NCI-H446 treated with DMSO at 0.1 percent for 48 hours (cell line): ENCODE measurements around the gene MCHR1.
"Not testable (repeated sequence)": the region's sequence is repeated elsewhere in the genome, so short reads cannot be mapped to it uniquely, and the experiment has no call there.

Source experiments
- DNase-seq: peaks from one replicate; lab custom pipeline; 2025; lab: John Stamatoyannopoulos, UW

MCHR1 gene

GRCh38 chr22:40679249-40679963, at the start of gene MCHR1:
Gene MCHR1 (plus strand): TSS chr22:40679484. CDS start chr22:40679653, 169 bp downstream.
- DNase-seq = no peak

GRCh38 chr22:40631925-40632324, 47.4 kb upstream of the MCHR1 start:
- DNase-seq = peak; percentile 15

- no peak for DNase-seq
Observed at GRCh38 chr22:40633036-40633435, 46.2 kb upstream of the MCHR1 start.

DNA sequence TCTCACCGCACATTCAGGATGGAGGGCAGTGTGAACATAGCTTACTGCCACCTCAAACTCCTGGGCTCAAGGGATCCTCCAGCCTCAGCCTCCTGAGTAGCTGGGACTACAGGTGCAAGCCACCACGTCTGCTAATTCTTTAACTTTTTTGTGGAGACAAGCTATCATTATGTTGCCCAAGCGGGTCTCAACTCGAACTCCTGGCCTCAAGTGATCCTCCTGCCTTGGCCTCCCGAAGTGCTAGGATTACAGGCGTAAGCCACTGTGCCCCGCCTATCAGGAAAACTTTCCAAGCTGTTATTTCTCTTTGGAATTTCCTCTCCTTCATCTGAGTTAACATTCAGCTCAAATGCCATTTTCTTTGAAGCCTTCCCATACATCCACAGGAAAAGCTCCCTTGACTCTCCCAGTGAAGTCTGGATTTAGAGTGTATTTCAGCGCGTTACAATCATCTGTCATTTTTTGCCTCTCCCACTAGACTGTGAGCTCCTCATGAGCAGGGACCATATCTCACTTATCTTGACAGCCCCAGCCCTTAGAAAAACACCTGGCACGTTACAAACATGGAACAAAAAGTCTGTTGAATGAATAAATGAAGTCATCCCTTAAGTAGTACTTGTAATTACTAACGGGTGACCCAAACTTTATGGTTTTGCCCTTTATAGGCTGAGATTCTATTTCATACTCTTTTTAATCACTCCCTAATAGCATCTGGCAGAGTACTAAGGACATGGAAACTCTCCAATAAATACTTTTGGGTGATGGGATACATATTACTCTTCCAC, 45.0 kb upstream of the MCHR1 start:
- no peak for DNase-seq

DNA sequence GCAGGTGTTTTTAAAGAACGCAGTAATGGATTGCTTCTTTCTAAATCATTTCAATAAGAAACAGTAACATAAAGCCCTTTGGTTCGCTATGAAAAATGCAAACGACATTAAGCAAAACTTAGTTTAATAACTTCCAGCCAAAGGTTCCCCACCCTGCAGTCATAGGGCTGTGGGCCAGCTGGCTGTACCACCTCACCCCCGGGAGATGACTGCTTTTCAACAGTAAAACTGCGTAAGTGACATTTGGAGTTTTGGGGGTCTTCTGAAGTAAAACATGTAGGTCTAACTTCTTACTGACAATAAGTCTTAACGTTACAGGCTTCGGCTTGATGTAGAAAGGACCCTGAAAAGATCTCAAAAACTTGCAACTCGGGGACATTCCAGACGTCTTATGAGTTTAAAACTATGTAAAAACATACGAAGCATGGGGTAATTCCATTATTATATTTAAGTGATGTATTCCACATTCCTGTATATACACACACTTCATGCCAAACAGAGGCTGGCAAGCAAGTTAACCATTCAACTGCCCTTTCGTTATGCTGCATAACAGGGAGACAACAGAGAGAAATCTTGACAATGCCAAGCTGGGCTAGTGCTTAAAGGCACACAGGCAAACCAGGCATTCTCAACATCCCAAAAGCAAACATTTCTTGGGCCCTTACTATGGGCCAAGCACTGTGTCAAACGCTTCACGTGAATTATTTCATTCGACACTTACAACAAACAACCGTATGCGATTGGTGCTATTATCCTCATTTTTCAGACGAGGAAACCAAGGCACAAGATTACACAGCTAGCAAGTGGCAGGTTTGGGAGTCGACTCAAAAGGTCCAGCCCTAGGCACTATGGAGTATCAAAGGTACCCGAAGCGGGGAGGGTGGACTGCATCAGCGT, 44.0 kb upstream of the MCHR1 start:
- no peak for DNase-seq

- DNase-seq = no peak
Observed at GRCh38 chr22:40635940-40636379, 43.3 kb upstream of the MCHR1 start.

DNA sequence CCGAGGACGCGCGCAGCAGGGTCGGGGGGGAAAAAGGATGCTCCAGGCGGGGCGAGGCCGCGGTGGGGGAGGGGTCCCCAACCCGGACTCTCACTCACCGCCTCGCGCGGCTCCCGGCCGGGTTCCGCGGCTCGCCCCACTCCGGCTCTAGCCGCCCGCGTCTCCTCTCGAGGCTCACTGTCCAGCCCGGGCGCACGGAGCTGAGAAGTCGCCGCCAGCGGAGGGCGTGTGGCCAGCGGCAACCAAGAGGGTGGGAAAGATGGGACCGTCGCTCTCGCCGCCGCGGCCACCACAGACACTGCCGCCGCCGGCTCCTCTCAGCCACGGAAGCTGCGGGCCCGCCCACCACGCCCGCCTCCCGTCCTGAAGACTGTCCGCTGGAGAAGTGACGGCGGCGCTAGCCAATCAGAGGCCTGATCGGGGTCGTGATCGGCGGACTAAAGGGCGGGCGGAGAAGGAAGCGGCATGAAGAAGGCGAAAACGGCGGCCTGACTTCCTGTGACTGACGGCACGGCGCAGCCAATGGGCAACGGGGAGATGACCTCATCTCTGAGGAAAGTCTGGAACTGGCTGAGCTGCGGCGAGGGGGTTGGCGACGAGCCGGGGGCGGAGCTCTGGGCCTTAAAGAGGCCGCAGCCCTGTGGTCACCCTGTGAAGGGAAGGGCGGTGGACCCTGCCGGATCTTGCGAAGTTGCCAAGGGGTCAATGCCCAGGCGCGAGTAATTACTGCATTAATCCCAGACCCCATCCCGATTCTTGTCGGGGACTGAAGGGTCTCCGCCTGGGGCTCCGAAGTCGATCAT, 42.7 kb upstream of the MCHR1 start, which contains the start of gene MRTFA:
Gene MRTFA (minus strand): TSS at position 340 of the 803 bp plus-strand sequence.
- DNase-seq = peak; percentile 98

- no peak for DNase-seq
Observed at GRCh38 chr22:40637183-40638150, 41.8 kb upstream of the MCHR1 start.

DNA sequence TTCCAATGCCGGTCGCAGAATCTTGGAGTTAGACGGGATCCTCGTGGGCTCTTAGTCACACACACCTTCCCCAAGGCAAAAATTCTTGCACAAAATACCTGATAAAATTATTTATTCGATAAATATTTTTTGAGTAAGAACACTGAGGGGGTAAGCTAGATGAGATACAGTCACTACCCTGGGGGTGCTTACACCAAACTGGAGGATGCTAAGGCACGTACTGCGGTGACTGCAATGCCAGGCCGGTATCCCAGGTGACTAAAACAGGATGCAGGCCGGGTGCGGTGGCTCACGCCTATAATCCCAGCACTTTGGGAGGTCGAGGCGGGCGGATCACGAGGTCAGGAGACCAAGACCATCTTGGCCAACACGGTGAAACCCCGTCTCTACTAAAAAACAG, 41.0 kb upstream of the MCHR1 start:
- DNase-seq = no peak

DNA sequence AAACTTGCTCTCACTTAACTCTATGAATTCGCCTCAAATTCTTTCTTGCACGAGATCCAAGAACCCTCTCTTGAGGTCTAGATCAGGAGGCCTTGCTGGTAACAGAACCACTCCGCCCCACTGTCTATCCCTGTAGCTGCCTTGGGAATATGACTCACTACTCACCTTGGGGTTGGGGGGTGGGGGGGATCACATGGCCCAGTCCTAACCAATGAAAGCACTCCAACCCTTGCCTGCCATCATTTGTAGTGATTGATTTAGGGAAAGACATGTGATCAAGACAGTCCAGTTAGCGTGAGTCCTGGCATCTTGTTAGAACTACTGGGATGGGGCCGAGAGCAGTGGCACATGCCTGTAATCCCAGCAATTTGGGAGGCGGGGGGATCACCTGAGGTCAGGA, 38.0 kb upstream of the MCHR1 start:
- no peak for DNase-seq

DNA sequence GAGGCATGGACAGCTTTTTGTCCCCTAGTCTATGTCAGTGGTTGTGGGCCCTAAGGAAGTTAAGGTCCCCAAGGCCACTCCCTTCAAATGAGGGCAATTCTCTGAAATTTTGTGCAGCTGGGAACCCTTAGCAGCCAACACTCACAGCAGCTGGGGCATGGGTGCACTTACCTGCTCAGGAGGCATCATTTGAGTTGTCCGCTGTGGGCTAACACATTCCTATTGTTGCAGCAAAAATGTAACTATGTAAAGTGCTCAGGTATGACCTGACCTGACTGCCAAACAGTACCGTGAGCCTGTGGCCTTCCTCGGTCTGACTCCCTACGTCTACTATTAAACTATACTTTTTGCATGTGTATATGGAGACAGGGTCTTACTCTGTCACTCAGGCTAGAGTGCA, 37.0 kb upstream of the MCHR1 start:
- no peak for DNase-seq

- no peak for DNase-seq
Observed at GRCh38 chr22:40645579-40646197, 33.6 kb upstream of the MCHR1 start.

DNA sequence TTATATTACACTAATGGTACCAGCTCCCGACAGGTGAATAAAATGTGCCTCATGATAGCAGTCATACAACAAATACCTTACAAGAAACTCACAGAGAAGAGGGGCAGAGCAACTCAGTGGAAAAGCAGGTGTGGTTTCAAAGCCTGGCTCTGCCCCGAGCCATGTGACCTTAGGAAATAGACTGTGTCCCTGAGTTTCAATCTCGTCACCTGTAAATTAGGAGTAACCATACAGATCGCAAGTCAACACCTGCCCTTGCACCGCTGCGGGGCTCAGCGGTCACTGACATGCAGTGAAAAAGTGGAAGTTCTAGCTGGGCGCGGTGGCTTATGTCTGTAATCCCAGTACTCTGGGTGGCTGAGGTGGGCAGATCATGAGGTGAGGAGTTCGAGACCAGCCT, 30.9 kb upstream of the MCHR1 start:
- no peak for DNase-seq

DNA sequence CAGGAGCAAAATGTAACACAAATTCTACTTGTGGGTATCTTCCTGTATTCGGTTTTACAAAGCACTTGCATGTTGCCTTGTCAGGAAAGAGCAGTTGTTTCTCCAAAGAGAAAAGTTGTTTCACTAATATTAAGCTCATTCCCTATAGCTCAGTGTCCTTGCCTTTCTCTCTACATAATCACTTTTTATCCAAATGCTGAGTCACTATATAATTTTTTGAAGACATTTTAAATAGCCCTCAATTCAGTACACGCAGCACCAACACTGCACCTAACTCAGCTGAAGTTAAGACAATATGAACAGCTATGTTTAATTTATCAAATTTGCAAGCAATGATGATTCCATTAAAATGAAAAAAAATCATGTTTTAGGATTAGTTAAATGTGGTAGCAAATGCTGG, 28.2 kb upstream of the MCHR1 start:
- DNase-seq = no peak

DNA sequence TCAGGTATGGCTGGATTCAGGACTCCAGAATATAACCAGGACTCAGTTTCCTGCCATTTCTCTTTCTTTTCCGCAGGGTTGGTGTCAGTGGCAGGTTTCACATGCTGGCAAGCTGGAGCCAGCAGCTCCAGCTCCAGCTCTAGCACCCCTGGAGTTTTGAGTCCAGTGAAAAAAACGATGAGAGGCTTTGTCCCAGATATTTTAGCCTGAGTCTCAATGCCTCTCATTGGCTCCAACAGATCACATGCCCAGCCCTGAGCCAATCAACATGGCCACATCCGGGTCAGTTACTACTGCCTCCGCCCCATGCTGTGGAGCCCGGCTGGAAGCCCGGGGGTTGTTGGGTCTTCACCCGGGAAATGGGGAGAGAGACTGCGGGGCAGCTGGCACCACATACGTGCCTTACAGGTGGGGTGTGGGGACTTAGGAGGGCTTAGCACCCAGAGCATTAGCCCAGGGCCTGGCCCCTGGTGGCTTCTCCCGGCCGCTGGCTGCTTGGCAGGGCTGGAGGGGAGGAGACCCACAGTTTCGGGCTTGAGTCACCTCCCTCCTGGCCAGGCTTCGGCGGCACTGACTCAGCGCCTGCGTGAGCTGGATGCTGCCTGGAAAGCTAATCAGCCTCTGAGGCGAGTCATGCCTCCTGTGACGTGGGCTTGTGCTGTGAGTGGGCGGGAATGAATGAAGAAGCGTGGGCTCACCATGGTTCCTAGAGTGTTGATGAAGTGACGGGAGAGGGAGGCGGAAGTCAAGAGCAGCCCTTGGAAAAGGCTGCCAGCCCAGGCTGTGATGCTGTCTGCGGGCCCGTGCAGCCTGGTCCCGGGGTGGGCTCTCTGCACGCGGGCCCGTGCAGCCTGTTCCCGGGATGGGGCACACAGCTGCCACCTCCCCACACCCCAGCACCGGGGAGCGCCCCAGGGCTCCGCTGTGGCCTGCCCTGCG, 27.5 kb upstream of the MCHR1 start:
- DNase-seq = peak; percentile 93

DNA sequence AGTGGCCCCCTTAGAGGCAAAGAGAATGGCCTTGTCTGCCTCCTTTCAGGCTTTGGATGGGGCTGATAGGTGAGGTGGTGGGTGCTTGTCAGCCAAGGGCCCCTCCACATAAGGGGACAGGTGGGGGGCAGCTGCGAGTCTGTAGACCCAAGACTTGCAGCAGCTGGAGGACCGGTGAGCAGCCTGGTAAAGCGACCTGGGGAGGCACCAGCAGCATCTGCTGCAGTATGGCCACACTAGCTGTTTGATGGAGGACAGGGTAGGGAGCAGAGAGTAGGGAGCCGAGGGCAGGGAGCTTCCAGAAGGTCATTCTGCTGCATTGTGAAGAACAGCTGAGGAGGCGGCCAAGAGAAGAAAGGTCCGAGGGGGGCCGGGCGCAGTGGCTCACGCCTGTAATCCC, 25.9 kb upstream of the MCHR1 start:
- DNase-seq = no peak

- peak; percentile 79 for DNase-seq
Observed at GRCh38 chr22:40654522-40655167, 24.6 kb upstream of the MCHR1 start.

GRCh38 chr22:40655941-40656340, 23.3 kb upstream of the MCHR1 start:
- DNase-seq = not testable (repeated sequence)
